Tibial artery (tissue), 4 donors: ENCODE data around the gene ADAM12.

ENCODE experiments used
- DNase-seq, 2 donors: peaks; one replicate each; pipeline ENCODE4 v3.0.0-alpha.2; 2019
- H3K27ac ChIP-seq, 2 donors: fragments of 200-600 bp; sonication (generic) in 1 of 2; 1 replicate in 1 of 2; 2 replicates in 1 of 2; pipeline ENCODE4 v1.5.1; 2018 to 2019; ENCODE audit warnings: mild to moderate bottlenecking in 1 of 2
- H3K27me3 ChIP-seq, 2 donors: fragments of 200-600 bp; sonication (generic) in 1 of 2; one replicate each; pipeline versions ENCODE4 v1.5.1 to v1.6.0; 2016 to 2019
- H3K36me3 ChIP-seq, 3 donors: fragments of 200-600 bp; sonication (generic) in 2 of 3; one replicate each; pipeline ENCODE4 v1.5.1; 2016 to 2019; ENCODE audit warnings: mild to moderate bottlenecking in 2 of 3
- H3K4me1 ChIP-seq, 4 donors: fragments of 200-600 bp; sonication (generic) in 2 of 4; 1 replicate in 3 of 4; 2 replicates in 1 of 4; pipeline ENCODE4 v1.5.1; 2016 to 2019
- H3K4me3 ChIP-seq, 2 donors: fragments of 200-600 bp; sonication (generic) in 1 of 2; 1 replicate in 1 of 2; 2 replicates in 1 of 2; pipeline ENCODE4 v1.5.1; 2018 to 2019; ENCODE audit warnings: mild to moderate bottlenecking in 2 of 2
- H3K9me3 ChIP-seq, 3 donors: fragments of 200-600 bp; sonication (generic) in 1 of 3; one replicate each; pipeline ENCODE4 v1.5.1; 2016 to 2019
- CTCF ChIP-seq, 2 experiments: fragments of 200-600 bp in 1 of 2; fragments of 450-650 bp in 1 of 2; IDR thresholded peaks; one replicate each; pipeline ENCODE4 v1.5.1; 2017 to 2019; ENCODE audit warnings: antibody characterized with exemption in 2 of 2, mild to moderate bottlenecking in 1 of 2, moderate library complexity in 1 of 2
- intact Hi-C: fragments of 100-400 bp; cut with DNase I; formaldehyde crosslinking; loops from one replicate; pipeline ENCODE4 v1.15.0; 2023; ENCODE audit warnings: low total_unique reads

ADAM12 gene

GRCh38 chr10:126222736-126223511 is 165.4 kb downstream of the ADAM12 start:
- Histone ChIP-seq H3K36me3 (no peaks in the 10 kb centered on the region), H3K4me1 (no peaks in the 10 kb centered on the region), H3K27me3 (no peaks in the 10 kb centered on the region), H3K9me3 (no peaks in the 10 kb centered on the region), H3K27ac (no peak overlapping the region), H3K4me3 (no peak overlapping the region)
- intact Hi-C loops = no loop called here
- no peak for TF ChIP-seq CTCF (IDR thresholded peaks at IDR 0.05)
- no peak for DNase-seq

GRCh38 chr10:126221874-126222273 is 166.4 kb downstream of the ADAM12 start:
- DNase-seq = no peak
- TF ChIP-seq CTCF (IDR thresholded peaks at IDR 0.05) = no peak
- Histone ChIP-seq H3K27me3 (no peaks in the 10 kb centered on the region), H3K27ac (no peak overlapping the region), H3K4me3 (no peak overlapping the region), H3K9me3 (no peaks in the 10 kb centered on the region), H3K36me3 (no peaks in the 10 kb centered on the region), H3K4me1 (no peaks in the 10 kb centered on the region)
- intact Hi-C loops = no loop called here

DNA sequence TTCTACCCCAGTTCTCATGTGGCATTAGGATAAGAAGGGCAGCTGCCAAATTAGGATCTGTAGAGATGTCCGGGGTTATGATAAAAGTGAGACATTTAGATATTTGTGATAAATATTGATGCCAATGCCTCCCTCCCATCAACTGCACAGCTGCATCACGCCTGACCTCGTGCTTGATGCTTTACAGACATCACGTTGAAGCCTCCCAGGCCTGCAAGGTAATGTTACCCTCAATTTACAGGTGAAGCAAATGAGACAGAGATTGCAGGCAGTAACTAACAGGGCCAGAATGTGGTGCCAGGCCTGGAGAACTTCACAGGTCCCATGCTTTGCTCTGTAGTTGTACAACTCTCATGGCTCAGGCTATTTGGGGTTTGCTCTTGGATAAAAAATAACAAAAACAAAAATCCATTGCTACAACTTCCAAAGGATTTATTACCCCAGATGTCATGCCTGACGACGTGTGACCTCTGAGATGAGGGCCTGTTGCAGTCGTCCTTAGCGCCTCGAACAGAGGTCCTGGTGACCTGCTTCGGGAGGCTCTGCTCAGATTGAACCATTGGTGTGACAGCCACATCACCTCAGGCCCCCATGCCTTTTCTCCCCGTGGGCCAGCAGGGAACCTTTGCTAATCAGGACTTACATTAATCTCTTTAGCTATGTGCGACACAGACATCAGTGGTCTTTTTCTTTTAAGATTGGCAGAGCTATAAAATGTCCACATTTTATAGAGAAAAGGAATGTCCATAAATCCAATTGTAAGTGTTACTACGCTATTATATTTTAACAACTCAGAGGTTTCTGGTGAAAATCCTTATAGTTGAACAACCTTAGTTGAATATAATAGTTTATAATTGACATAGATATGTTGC is 169.3 kb downstream of the ADAM12 start:
- DNase-seq = no peak
- Histone ChIP-seq H3K4me3 (no peak overlapping the region), H3K27ac (no peak overlapping the region), H3K9me3 (no peaks in the 10 kb centered on the region), H3K4me1 (no peaks in the 10 kb centered on the region), H3K36me3 (no peaks in the 10 kb centered on the region), H3K27me3 (no peaks in the 10 kb centered on the region)
- TF ChIP-seq CTCF (IDR thresholded peaks at IDR 0.05) = no peak
- intact Hi-C loops = no loop called here

GRCh38 chr10:126218174-126218573 is 170.1 kb downstream of the ADAM12 start:
- Histone ChIP-seq H3K27me3 (no peaks in the 10 kb centered on the region), H3K27ac (no peak overlapping the region), H3K4me3 (no peak overlapping the region), H3K4me1 (no peaks in the 10 kb centered on the region), H3K9me3 (no peaks in the 10 kb centered on the region), H3K36me3 (no peaks in the 10 kb centered on the region)
- DNase-seq = no peak
- TF ChIP-seq CTCF (IDR thresholded peaks at IDR 0.05) = no peak
- intact Hi-C loops = no loop called here

DNA sequence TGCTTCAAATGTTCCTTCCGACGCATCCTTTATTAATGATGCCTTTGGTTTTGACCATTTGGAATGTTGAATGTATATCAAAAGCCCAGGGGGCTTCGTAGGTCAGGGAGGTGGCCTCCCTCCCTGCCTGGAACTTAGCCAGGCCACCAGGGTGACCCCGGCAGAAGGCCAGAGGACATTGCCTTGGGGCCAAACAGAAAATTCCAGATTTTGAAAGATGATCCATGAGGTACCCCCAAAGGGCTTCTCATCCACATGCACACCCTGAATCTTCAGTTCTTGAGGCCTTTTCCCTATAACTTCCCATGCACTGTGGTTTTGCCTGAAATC is 171.7 kb downstream of the ADAM12 start:
- no peak for TF ChIP-seq CTCF (IDR thresholded peaks at IDR 0.05)
- H3K27ac ChIP-seq = no peak overlapping the region
- no peaks in the 10 kb centered on the region for H3K9me3 ChIP-seq
- H3K36me3 ChIP-seq = no peaks in the 10 kb centered on the region
- H3K27me3 ChIP-seq = no peaks in the 10 kb centered on the region
- no peak for DNase-seq
- no peaks in the 10 kb centered on the region for H3K4me1 ChIP-seq
- no peak overlapping the region for H3K4me3 ChIP-seq
- intact Hi-C loops = no loop called here
